OCI-LY1 (cell line): ENCODE data around the gene CD69.

Source experiments
- EZH2 ChIP-seq: fragments of 200-600 bp; sonication (generic), shearing (Covaris generic); IDR thresholded peaks from 2 replicates; pipeline ENCODE4 v1.8.0; 2017; ENCODE audit warnings: borderline replicate concordance, mixed run types, mild to moderate bottlenecking, antibody characterized with exemption, low read length, moderate library complexity, mixed read lengths
- TF ChIP-seq, protein P1 (sequence below): fragments of 200-600 bp; sonication (generic), shearing (Covaris generic); IDR thresholded peaks from 2 replicates; pipeline ENCODE4 v1.5.1; 2017; ENCODE audit warnings: mild to moderate bottlenecking, antibody characterized with exemption, low read length, moderate library complexity, mixed read lengths

GRCh38 chr12:9730011-9730410, 30.7 kb downstream of the CD69 start:
- no peak for TF ChIP-seq EZH2
- TF ChIP-seq, protein P1, sequence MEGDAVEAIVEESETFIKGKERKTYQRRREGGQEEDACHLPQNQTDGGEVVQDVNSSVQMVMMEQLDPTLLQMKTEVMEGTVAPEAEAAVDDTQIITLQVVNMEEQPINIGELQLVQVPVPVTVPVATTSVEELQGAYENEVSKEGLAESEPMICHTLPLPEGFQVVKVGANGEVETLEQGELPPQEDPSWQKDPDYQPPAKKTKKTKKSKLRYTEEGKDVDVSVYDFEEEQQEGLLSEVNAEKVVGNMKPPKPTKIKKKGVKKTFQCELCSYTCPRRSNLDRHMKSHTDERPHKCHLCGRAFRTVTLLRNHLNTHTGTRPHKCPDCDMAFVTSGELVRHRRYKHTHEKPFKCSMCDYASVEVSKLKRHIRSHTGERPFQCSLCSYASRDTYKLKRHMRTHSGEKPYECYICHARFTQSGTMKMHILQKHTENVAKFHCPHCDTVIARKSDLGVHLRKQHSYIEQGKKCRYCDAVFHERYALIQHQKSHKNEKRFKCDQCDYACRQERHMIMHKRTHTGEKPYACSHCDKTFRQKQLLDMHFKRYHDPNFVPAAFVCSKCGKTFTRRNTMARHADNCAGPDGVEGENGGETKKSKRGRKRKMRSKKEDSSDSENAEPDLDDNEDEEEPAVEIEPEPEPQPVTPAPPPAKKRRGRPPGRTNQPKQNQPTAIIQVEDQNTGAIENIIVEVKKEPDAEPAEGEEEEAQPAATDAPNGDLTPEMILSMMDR: no peak
